Measurements from ENCODE around the gene DPP9. TPM values are rescaled to one million over a fixed set of nuclear protein-coding genes. Genes with fewer than 3 reads are reported as not detected.
A peak's percentile ranks its signal among the peaks of the same experiment; 100 is the strongest.

Gene DPP9
- total RNA-seq, 6 experiments from 2014 or later = 68.4 to 82.2 (median 80.1) TPM

DNA sequence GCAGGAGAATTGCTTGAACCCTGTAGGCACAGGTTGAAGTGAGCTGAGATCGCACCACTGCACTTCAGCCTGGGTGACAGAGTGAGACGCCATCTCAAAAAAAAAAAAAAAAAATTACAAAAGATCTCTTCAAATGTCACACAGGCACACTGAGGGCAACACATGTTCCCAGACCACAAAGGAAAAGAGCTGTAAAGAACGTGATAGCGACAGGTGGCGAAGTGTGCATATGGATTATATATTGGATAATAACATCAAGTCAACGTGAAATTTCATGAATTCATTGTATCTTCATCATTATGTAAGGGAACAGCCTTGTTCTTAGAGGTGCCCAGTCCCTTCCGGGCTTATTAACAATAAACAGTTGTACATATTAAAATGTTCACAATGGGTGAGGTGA, 31.8 kb upstream of the DPP9 start:
- Mint-ChIP-seq H3K9me3 (no peaks in the 10 kb centered on the region), H3K36me3 (ENCODE audit: low read depth) (no peaks in the 10 kb centered on the region)
- TF ChIP-seq, protein P1, sequence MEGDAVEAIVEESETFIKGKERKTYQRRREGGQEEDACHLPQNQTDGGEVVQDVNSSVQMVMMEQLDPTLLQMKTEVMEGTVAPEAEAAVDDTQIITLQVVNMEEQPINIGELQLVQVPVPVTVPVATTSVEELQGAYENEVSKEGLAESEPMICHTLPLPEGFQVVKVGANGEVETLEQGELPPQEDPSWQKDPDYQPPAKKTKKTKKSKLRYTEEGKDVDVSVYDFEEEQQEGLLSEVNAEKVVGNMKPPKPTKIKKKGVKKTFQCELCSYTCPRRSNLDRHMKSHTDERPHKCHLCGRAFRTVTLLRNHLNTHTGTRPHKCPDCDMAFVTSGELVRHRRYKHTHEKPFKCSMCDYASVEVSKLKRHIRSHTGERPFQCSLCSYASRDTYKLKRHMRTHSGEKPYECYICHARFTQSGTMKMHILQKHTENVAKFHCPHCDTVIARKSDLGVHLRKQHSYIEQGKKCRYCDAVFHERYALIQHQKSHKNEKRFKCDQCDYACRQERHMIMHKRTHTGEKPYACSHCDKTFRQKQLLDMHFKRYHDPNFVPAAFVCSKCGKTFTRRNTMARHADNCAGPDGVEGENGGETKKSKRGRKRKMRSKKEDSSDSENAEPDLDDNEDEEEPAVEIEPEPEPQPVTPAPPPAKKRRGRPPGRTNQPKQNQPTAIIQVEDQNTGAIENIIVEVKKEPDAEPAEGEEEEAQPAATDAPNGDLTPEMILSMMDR (IDR thresholded peaks at IDR 0.05) = no peak

DNA sequence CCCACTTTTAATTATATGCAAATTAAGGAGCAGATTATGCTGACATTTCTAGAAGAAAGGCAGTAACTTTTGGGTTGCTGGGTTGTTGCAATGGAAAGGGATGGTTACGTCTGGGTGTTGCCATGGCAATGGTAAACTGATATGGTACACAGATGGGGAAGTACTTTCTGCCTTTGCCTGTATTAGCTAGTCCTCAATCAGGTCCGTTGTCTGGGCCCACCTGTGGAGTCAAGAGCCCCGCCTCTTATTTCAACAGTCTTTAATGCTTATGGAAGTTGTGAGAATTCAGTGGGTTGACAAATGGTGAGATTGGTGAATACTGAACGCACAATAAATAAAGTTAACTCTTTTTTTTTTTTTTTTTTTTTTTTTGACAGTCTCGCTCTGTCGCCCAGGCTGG, 30.6 kb upstream of the DPP9 start:
- Mint-ChIP-seq H3K27me3 (ENCODE audit: insufficient read depth) (peaks cover 18% of the 10 kb centered on the region), H3K4me3 (no peak overlapping the region), H3K27ac (no peak overlapping the region), H3K4me1 (ENCODE audit: low read depth) (no peaks in the 10 kb centered on the region), H3K36me3 (ENCODE audit: low read depth) (no peaks in the 10 kb centered on the region), H3K9me3 (no peaks in the 10 kb centered on the region)
- TF ChIP-seq, protein P1 (IDR thresholded peaks at IDR 0.05) = no peak
- DNase-seq = peak; percentile 10

More for the DNA sequence above, 31.8 kb upstream of the DPP9 start:
- no peak for DNase-seq
- H3K4me1 Mint-ChIP-seq (ENCODE audit: low read depth) = no peaks in the 10 kb centered on the region; the same call in 1 of the 2 replicates
- H3K27ac Mint-ChIP-seq = no peak overlapping the region
- H3K27me3 Mint-ChIP-seq (ENCODE audit: insufficient read depth) = peaks cover 14% of the 10 kb centered on the region
- no peak overlapping the region for H3K4me3 Mint-ChIP-seq

- no peaks in the 10 kb centered on the region for H3K9me3 Mint-ChIP-seq
Observed at GRCh38 chr19:4749870-4750590, 26.4 kb upstream of the DPP9 start.

GRCh38 chr19:4748589-4748988, 24.9 kb upstream of the DPP9 start:
- no peak overlapping the region for H3K27ac Mint-ChIP-seq
- no peaks in the 10 kb centered on the region for H3K36me3 Mint-ChIP-seq (ENCODE audit: low read depth)
- DNase-seq = no peak
- H3K4me1 Mint-ChIP-seq (ENCODE audit: low read depth) = peaks cover 9% of the 10 kb centered on the region
- H3K27me3 Mint-ChIP-seq (ENCODE audit: insufficient read depth) = peaks cover 28% of the 10 kb centered on the region
- H3K9me3 Mint-ChIP-seq = no peaks in the 10 kb centered on the region
- H3K4me3 Mint-ChIP-seq = no peak overlapping the region
- TF ChIP-seq, protein P1 (IDR thresholded peaks at IDR 0.05) = no peak

More at GRCh38 chr19:4749870-4750590, 26.4 kb upstream of the DPP9 start:
- Mint-ChIP-seq H3K27ac (no peak overlapping the region), H3K27me3 (ENCODE audit: insufficient read depth) (peaks cover 34% of the 10 kb centered on the region), H3K4me1 (ENCODE audit: low read depth) (peaks cover 2% of the 10 kb centered on the region), H3K4me3 (no peak overlapping the region), H3K36me3 (ENCODE audit: low read depth) (no peaks in the 10 kb centered on the region)
- DNase-seq = no peak
- TF ChIP-seq, protein P1 (IDR thresholded peaks at IDR 0.05) = no peak

DNA sequence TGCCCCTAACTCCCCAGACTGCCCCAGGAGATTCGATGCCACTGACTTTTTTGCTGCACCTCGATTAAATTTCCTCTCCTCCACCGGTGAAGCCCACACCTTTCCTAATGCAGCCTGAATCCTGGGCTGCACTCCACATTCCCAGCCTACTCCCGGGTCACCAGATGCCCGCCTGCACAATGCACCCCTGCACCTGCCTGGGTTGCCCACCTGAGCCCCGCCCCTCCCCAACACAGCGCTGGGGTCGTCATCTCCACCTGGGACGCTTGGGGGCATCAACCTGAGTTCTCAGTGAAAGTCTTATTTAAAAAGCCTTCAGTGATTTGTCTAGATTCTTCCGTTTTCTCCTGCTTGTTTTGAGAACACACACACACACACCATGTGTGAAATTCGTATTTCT, 24.5 kb upstream of the DPP9 start:
- no peak overlapping the region for H3K27ac Mint-ChIP-seq
- H3K4me3 Mint-ChIP-seq = no peak overlapping the region
- H3K4me1 Mint-ChIP-seq (ENCODE audit: low read depth) = peaks cover 13% of the 10 kb centered on the region
- no peak for DNase-seq
- H3K36me3 Mint-ChIP-seq (ENCODE audit: low read depth) = no peaks in the 10 kb centered on the region
- H3K9me3 Mint-ChIP-seq = no peaks in the 10 kb centered on the region
- H3K27me3 Mint-ChIP-seq (ENCODE audit: insufficient read depth) = peaks cover 28% of the 10 kb centered on the region
- TF ChIP-seq, protein P1 (IDR thresholded peaks at IDR 0.05) = no peak
